ENCODE measurements around the gene LIPC.

LIPC gene

GRCh38 chr15:58554758-58555157 is 123.0 kb downstream of the LIPC start:
- TF ChIP-seq CTCF (conservative IDR thresholded peaks at IDR 0.05; ENCODE audit: control insufficient read depth, insufficient read depth, low read depth, low read length): no peak
- H3K4me3 ChIP-seq (ENCODE audit: control insufficient read depth, low read depth, low read length): no peak overlapping the region
- no peak for DNase-seq (ENCODE audit: low read depth)

GRCh38 chr15:58555162-58556027 is 123.6 kb downstream of the LIPC start:
- no peak overlapping the region for H3K4me3 ChIP-seq (ENCODE audit: control insufficient read depth, low read depth, low read length)
- TF ChIP-seq CTCF (conservative IDR thresholded peaks at IDR 0.05; ENCODE audit: control insufficient read depth, insufficient read depth, low read depth, low read length): no peak
- DNase-seq (ENCODE audit: low read depth): no peak

GRCh38 chr15:58556028-58556361 is 124.2 kb downstream of the LIPC start:
- TF ChIP-seq CTCF (conservative IDR thresholded peaks at IDR 0.05; ENCODE audit: control insufficient read depth, insufficient read depth, low read depth, low read length): no peak
- DNase-seq (ENCODE audit: low read depth): no peak
- H3K4me3 ChIP-seq (ENCODE audit: control insufficient read depth, low read depth, low read length): no peak overlapping the region

GRCh38 chr15:58556541-58556940 is 124.8 kb downstream of the LIPC start:
- TF ChIP-seq CTCF (conservative IDR thresholded peaks at IDR 0.05; ENCODE audit: control insufficient read depth, insufficient read depth, low read depth, low read length): no peak
- DNase-seq (ENCODE audit: low read depth): no peak
- no peak overlapping the region for H3K4me3 ChIP-seq (ENCODE audit: control insufficient read depth, low read depth, low read length)

GRCh38 chr15:58558777-58559176 is 127.0 kb downstream of the LIPC start:
- peak; percentile 6 for DNase-seq (ENCODE audit: low read depth)
- no peak for TF ChIP-seq CTCF (conservative IDR thresholded peaks at IDR 0.05; ENCODE audit: control insufficient read depth, insufficient read depth, low read depth, low read length)
- no peak overlapping the region for H3K4me3 ChIP-seq (ENCODE audit: control insufficient read depth, low read depth, low read length)

GRCh38 chr15:58559904-58560588 is 128.3 kb downstream of the LIPC start:
- no peak for DNase-seq (ENCODE audit: low read depth)
- no peak overlapping the region for H3K4me3 ChIP-seq (ENCODE audit: control insufficient read depth, low read depth, low read length)
- TF ChIP-seq CTCF (conservative IDR thresholded peaks at IDR 0.05; ENCODE audit: control insufficient read depth, insufficient read depth, low read depth, low read length): no peak

Measured in fibroblast of mammary gland (primary cell).